Glutamatergic neuron (in vitro differentiated cells): ENCODE results near the gene DGKD. TPM values are rescaled to one million over a fixed set of nuclear protein-coding genes. Genes with fewer than 3 reads are reported as not detected.
"Not testable (repeated sequence)": the region's sequence is repeated elsewhere in the genome, so short reads cannot be mapped to it uniquely, and the experiment has no call there.

Source experiments
- DNase-seq: peaks from one replicate; pipeline ENCODE4 v3.0.0; 2022
- H3K27ac Mint-ChIP-seq: one replicate; pipeline ENCODE4 v1.8.0; 2020; ENCODE audit warnings: mild to moderate bottlenecking, mixed read lengths, inconsistent platforms; ENCODE audit not compliant: unreplicated experiment
- H3K27me3 Mint-ChIP-seq: one replicate; pipeline ENCODE4 v1.8.0; 2020; ENCODE audit warnings: mild to moderate bottlenecking, moderate library complexity, mixed read lengths, inconsistent platforms; ENCODE audit not compliant: unreplicated experiment
- H3K36me3 Mint-ChIP-seq: one replicate; pipeline ENCODE4 v1.8.0; 2020; ENCODE audit warnings: mild to moderate bottlenecking, mixed read lengths, inconsistent platforms; ENCODE audit not compliant: unreplicated experiment
- H3K4me1 Mint-ChIP-seq: one replicate; pipeline ENCODE4 v1.8.0; 2020; ENCODE audit warnings: mild to moderate bottlenecking, low read depth, mixed read lengths, inconsistent platforms; ENCODE audit not compliant: unreplicated experiment
- H3K4me3 Mint-ChIP-seq: one replicate; pipeline ENCODE4 v1.8.0; 2020; ENCODE audit warnings: mild to moderate bottlenecking, mixed read lengths, inconsistent platforms; ENCODE audit not compliant: unreplicated experiment
- H3K9me3 Mint-ChIP-seq: one replicate; pipeline ENCODE4 v1.8.0; 2020; ENCODE audit warnings: mild to moderate bottlenecking, moderate library complexity, mixed read lengths, inconsistent platforms; ENCODE audit not compliant: unreplicated experiment
- CTCF ChIP-seq: fragments of 200-600 bp; sonication (generic); IDR thresholded peaks from one replicate; pipeline ENCODE4 v1.5.0; 2021; ENCODE audit not compliant: partially characterized antibody, unreplicated experiment
- total RNA-seq: library from RNA; stranded (reverse); fragmentation: NEBNext Ultra II Directional; extraction: Animal tissue kit (Norgen Biotek cat#: 25700); gene quantifications from one replicate; pipeline ENCODE4 v1.2.1, GENCODE V29; 2021; ENCODE audit not compliant: unreplicated experiment

Gene DGKD
- total RNA-seq, 1 donor from 2014 or later = 67.6 TPM

GRCh38 chr2:233329489-233330135 lies 24.7 kb upstream of the DGKD start:
- Mint-ChIP-seq H3K4me3 (no peak overlapping the region), H3K27ac (no peak overlapping the region), H3K36me3 (no peaks in the 10 kb centered on the region), H3K4me1 (peaks cover 9% of the 10 kb centered on the region), H3K27me3 (peaks cover 2% of the 10 kb centered on the region), H3K9me3 (no peaks in the 10 kb centered on the region)
- TF ChIP-seq CTCF = no peak
- no peak for DNase-seq

GRCh38 chr2:233331536-233331935 lies 22.8 kb upstream of the DGKD start:
- no peak for DNase-seq
- Mint-ChIP-seq H3K27me3 (peaks cover 2% of the 10 kb centered on the region), H3K4me1 (peaks cover 9% of the 10 kb centered on the region), H3K4me3 (no peak overlapping the region), H3K9me3 (no peaks in the 10 kb centered on the region), H3K27ac (no peak overlapping the region), H3K36me3 (no peaks in the 10 kb centered on the region)
- no peak for TF ChIP-seq CTCF

- Mint-ChIP-seq H3K27ac (no peak overlapping the region), H3K4me1 (peaks cover 9% of the 10 kb centered on the region), H3K9me3 (no peaks in the 10 kb centered on the region), H3K27me3 (peaks cover 2% of the 10 kb centered on the region), H3K4me3 (no peak overlapping the region), H3K36me3 (no peaks in the 10 kb centered on the region)
- TF ChIP-seq CTCF = no peak
- no peak for DNase-seq
Measured at GRCh38 chr2:233332125-233332524, 22.2 kb upstream of the DGKD start.

- Mint-ChIP-seq H3K9me3 (peaks cover 3% of the 10 kb centered on the region), H3K36me3 (no peaks in the 10 kb centered on the region)
Measured at GRCh38 chr2:233334915-233335314, 19.4 kb upstream of the DGKD start.

GRCh38 chr2:233336091-233336490 lies 18.2 kb upstream of the DGKD start:
- peaks cover 12% of the 10 kb centered on the region for H3K4me1 Mint-ChIP-seq

More at GRCh38 chr2:233334915-233335314, 19.4 kb upstream of the DGKD start:
- no peak overlapping the region for H3K4me3 Mint-ChIP-seq
- no peak overlapping the region for H3K27ac Mint-ChIP-seq
- TF ChIP-seq CTCF = no peak
- no peak for DNase-seq
- H3K27me3 Mint-ChIP-seq = peaks cover 6% of the 10 kb centered on the region
- peaks cover 12% of the 10 kb centered on the region for H3K4me1 Mint-ChIP-seq

More at GRCh38 chr2:233336091-233336490, 18.2 kb upstream of the DGKD start:
- not testable (repeated sequence) for H3K27ac Mint-ChIP-seq, DNase-seq, H3K27me3 Mint-ChIP-seq, H3K36me3 Mint-ChIP-seq, H3K4me3 Mint-ChIP-seq, H3K9me3 Mint-ChIP-seq
